Thyroid gland (tissue), 4 donors: ENCODE measurements around the gene RNF212B. TPM values are rescaled to one million over a fixed set of nuclear protein-coding genes. Genes with fewer than 3 reads are reported as not detected.

ENCODE experiments used
- DNase-seq, 2 donors: peaks; one replicate each; pipeline ENCODE4 v3.0.0-alpha.2; 2019
- H3K27ac ChIP-seq, 3 donors: fragments of 200-600 bp; sonication (generic); 1 replicate in 2 of 3; 2 replicates in 1 of 3; pipeline ENCODE4 v1.5.1; 2016 to 2019; ENCODE audit warnings: mild to moderate bottlenecking in 1 of 3, moderate library complexity in 1 of 3
- H3K27me3 ChIP-seq: fragments of 200-600 bp; sonication (generic); one replicate; pipeline ENCODE4 v1.5.1; 2019
- H3K36me3 ChIP-seq, 2 donors: fragments of 200-600 bp; sonication (generic); one replicate each; pipeline ENCODE4 v1.5.1; 2016 to 2019
- H3K4me1 ChIP-seq, 2 donors: fragments of 200-600 bp; sonication (generic); one replicate each; pipeline ENCODE4 v1.5.1; 2017 to 2019
- H3K4me3 ChIP-seq, 3 donors: fragments of 200-600 bp; sonication (generic); replicated peaks in 1 of 3; 1 replicate in 2 of 3; 2 replicates in 1 of 3; pipeline ENCODE4 v1.5.1; 2016; ENCODE audit warnings: mild to moderate bottlenecking in 1 of 3
- H3K9me3 ChIP-seq: fragments of 200-600 bp; sonication (generic); one replicate; pipeline ENCODE4 v1.5.1; 2017
- CTCF ChIP-seq, 6 experiments: fragments of 200-600 bp in 3 of 6; fragments of 450-650 bp in 3 of 6; sonication (generic) in 3 of 6; IDR thresholded peaks; one replicate each; pipeline ENCODE4 v1.5.1; 2016 to 2019; ENCODE audit warnings: antibody characterized with exemption in 6 of 6, mild to moderate bottlenecking in 2 of 6, inconsistent platforms in 1 of 6, moderate library complexity in 1 of 6
- POLR2A ChIP-seq, 2 donors: fragments of 450-650 bp; IDR thresholded peaks; one replicate each; pipeline ENCODE4 v1.6.1; 2017; ENCODE audit warnings: antibody characterized with exemption in 2 of 2, mild to moderate bottlenecking in 2 of 2, moderate library complexity in 1 of 2
- WGBS, 2 donors: methylation state at CpG; one replicate each; pipeline ENCODE4 v1.1.5; 2017; 5-methylcytosine and 5-hydroxymethylcytosine counted together
- intact Hi-C: fragments of 100-400 bp; cut with DNase I; formaldehyde crosslinking; loops from one replicate; pipeline ENCODE4 v1.15.1; 2023
- total RNA-seq, 4 donors: library from RNA; depleted of rRNA; stranded (reverse); fragments of >200 nt; gene quantifications; one replicate each; pipeline ENCODE4 v1.2.3, GENCODE V29; 2016

The RNF212B gene
- total RNA-seq, 4 donors from 2014 or later: 0.40 TPM; not detected in 3

DNA sequence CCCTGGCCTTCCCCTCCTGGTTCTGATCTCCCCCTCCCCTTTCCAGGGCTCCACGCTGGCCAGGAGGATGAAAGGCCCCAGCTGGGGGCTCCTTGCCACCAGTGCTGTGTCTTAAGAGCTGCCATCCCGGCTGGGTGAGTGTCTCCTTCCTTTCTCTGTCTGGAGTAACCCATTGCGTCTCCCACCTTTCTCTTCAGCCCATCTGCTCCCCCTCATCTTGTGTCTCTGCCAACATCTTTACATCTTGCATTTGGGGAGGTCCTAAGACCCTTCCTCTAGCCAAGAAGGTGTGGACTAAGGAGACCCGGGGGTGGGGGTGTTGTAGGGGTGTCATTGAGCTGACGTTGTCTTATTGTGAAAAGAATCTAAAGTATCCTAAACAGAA, 69.4 kb downstream of the RNF212B start:
- intact Hi-C loops: no loop called here
- Histone ChIP-seq H3K4me3 (peak overlapping the region in 2 of 3 donors; percentile 69 to 73), H3K27ac (peak overlapping the region; percentile 70 to 88 (median 87)), H3K27me3 (no peaks in the 10 kb centered on the region), H3K36me3 (peaks cover 3 to 8% of the 10 kb centered on the region in 2 donors), H3K9me3 (no peaks in the 10 kb centered on the region), H3K4me1 (peaks cover 25 to 38% of the 10 kb centered on the region in 2 donors)
- no peak for TF ChIP-seq POLR2A (IDR thresholded peaks at IDR 0.05)
- TF ChIP-seq CTCF (IDR thresholded peaks at IDR 0.05): no peak
- no peak for DNase-seq
- whole genome bisulfite sequencing, 2 donors: 9% methylated on average over 5 of the region's 5 CpGs

DNA sequence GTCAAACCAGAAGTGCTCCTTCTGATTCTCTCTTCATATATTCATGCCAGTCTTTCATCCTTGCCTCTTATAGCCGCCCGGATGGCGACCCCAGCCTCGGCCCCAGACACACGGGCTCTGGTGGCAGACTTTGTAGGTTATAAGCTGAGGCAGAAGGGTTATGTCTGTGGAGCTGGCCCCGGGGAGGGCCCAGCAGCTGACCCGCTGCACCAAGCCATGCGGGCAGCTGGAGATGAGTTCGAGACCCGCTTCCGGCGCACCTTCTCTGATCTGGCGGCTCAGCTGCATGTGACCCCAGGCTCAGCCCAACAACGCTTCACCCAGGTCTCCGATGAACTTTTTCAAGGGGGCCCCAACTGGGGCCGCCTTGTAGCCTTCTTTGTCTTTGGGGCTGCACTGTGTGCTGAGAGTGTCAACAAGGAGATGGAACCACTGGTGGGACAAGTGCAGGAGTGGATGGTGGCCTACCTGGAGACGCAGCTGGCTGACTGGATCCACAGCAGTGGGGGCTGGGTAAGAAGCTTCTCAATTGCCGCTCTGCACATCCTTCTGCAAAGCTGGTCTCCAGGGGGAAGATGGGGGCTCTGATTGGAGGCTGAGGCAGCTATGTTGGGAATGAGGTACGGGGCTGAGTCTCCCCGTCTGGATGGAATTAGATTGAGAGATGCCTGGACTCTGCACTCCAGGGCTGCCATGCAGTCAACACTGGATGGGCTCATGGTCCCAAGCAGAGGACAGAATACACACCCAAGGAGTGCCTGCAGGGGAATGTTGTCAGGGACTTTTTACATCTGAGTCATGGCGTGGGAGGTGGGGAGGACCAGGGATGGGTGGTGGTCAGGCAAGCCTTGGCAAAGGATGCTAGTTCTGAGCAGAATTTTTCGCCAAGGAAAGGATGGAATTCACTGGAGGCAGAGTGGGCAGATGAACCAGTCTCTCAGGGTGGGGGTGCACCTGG, 70.2 kb downstream of the RNF212B start:
- 83 to 86% methylated on average over 12 to 22 of the region's 22 CpGs for WGBS, 2 donors
- peaks cover 25 to 35% of the 10 kb centered on the region in 2 donors for H3K4me1 ChIP-seq
- peak overlapping the region in 2 of 3 donors; percentile 70 to 88 for H3K27ac ChIP-seq
- no peaks in the 10 kb centered on the region for H3K9me3 ChIP-seq
- intact Hi-C loops: no loop called here
- H3K36me3 ChIP-seq: peaks cover 3 to 8% of the 10 kb centered on the region in 2 donors
- no peaks in the 10 kb centered on the region for H3K27me3 ChIP-seq
- DNase-seq: no peak
- TF ChIP-seq CTCF (IDR thresholded peaks at IDR 0.05) (no peak), POLR2A (IDR thresholded peaks at IDR 0.05) (no peak)
- H3K4me3 ChIP-seq: peak overlapping the region in 1 of 3 donors; percentile 69

GRCh38 chr14:23308721-23309445, 71.1 kb downstream of the RNF212B start:
- intact Hi-C loops: no loop called here
- DNase-seq: no peak
- Histone ChIP-seq H3K27ac (no peak overlapping the region), H3K36me3 (peaks cover 3 to 8% of the 10 kb centered on the region in 2 donors), H3K4me3 (no peak overlapping the region), H3K4me1 (peaks cover 25 to 32% of the 10 kb centered on the region in 2 donors), H3K27me3 (no peaks in the 10 kb centered on the region), H3K9me3 (no peaks in the 10 kb centered on the region)
- no peak for TF ChIP-seq POLR2A (IDR thresholded peaks at IDR 0.05)
- no peak for TF ChIP-seq CTCF (IDR thresholded peaks at IDR 0.05)
- WGBS, 2 donors: 89% methylated on average over 17 of the region's 17 CpGs

- intact Hi-C loops: no loop called here
Measured at GRCh38 chr14:23310546-23310945, 72.8 kb downstream of the RNF212B start.

More at GRCh38 chr14:23310546-23310945, 72.8 kb downstream of the RNF212B start:
- H3K27ac ChIP-seq: no peak overlapping the region
- DNase-seq: no peak
- H3K36me3 ChIP-seq: peaks cover 3 to 8% of the 10 kb centered on the region in 2 donors
- H3K27me3 ChIP-seq: no peaks in the 10 kb centered on the region
- WGBS, 2 donors: 78 to 100% methylated on average over 1 of the region's 1 CpG
- H3K4me3 ChIP-seq: no peak overlapping the region
- TF ChIP-seq CTCF (IDR thresholded peaks at IDR 0.05) (no peak), POLR2A (IDR thresholded peaks at IDR 0.05) (no peak)
- no peaks in the 10 kb centered on the region for H3K9me3 ChIP-seq
- H3K4me1 ChIP-seq: peaks cover 25 to 30% of the 10 kb centered on the region in 2 donors
